GM23338 (cell line): ENCODE data around the gene KAT2A.

Source experiments
- CREB1 ChIP-seq: fragments of 250-450 bp; sonication (Bioruptor Pico); IDR thresholded peaks from 2 replicates; pipeline ENCODE4 v1.5.0; 2020; ENCODE audit warnings: low read depth, mild to moderate bottlenecking, moderate library complexity
- EZH2 ChIP-seq: fragments of 200-600 bp; sonication (generic); IDR thresholded peaks from one replicate; pipeline ENCODE4 v1.8.0; 2017; ENCODE audit warnings: antibody characterized with exemption, mild to moderate bottlenecking, low read depth; ENCODE audit not compliant: unreplicated experiment
- EZH2phosphoT487 ChIP-seq: fragments of 200-600 bp; sonication (generic); IDR thresholded peaks from one replicate; pipeline ENCODE4 v1.8.1; 2018; ENCODE audit warnings: antibody characterized with exemption; ENCODE audit not compliant: unreplicated experiment
- JUNB ChIP-seq: IDR thresholded peaks from one replicate; pipeline ENCODE4 v1.6.1; 2016; ENCODE audit warnings: antibody characterized with exemption; ENCODE audit not compliant: unreplicated experiment
- POLR2AphosphoS5 ChIP-seq: IDR thresholded peaks from 2 replicates; pipeline ENCODE4 v1.6.1; 2016; ENCODE audit warnings: antibody characterized with exemption, low read depth
- ZNF114 ChIP-seq: fragments of 250-450 bp; sonication (Bioruptor Pico); IDR thresholded peaks from 2 replicates; pipeline ENCODE4 v1.5.0; 2020; ENCODE audit warnings: mild to moderate bottlenecking, moderate library complexity
- TF ChIP-seq, protein P1 (sequence below), 2 experiments: fragments of 200-600 bp in 1 of 2; sonication (generic) in 1 of 2; conservative IDR thresholded peaks; 2 replicates each; pipeline versions ENCODE4 v1.5.1 to v1.6.1; 2016 to 2017; ENCODE audit warnings: antibody characterized with exemption in 2 of 2, low read depth in 2 of 2, mild to moderate bottlenecking in 2 of 2, moderate library complexity in 1 of 2
- TF ChIP-seq, protein P2 (sequence below): IDR thresholded peaks from one replicate; pipeline ENCODE4 v1.6.1; 2018; ENCODE audit warnings: antibody characterized with exemption; ENCODE audit not compliant: unreplicated experiment

DNA sequence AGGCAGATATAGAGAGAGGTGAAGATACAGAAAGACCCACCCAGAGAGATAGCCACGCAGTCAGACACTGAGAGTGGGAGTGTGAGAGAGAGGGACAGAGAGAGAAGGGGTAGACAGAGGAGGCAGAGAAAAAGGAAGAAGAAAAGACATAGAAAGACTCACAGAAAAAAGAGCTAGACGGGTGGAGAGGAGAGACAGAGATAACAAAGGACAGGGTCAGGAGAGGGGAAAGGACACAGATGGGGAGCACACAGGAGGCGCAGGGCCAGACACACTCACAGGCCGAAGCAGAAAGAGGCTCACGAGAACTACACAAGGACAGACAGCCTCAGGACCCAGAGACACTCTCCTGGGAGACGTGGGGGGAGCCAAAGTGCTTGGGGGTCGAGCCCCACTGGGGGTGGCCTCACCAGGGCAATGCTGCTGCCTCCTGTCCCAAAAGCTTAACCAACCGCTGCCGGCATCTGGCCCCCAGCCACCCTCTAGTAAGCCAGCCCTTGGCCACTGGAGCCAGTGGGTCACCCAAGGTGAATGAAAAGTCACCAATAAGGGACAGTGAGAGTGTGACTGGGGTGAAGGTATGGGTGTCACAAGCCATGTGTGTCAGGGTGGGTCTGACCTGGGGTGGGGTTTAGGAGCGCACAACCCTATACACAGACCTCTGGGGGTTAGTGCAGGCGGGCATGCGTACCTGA, 26.6 kb downstream of the KAT2A start:
- TF ChIP-seq EZH2, result no peak
- TF ChIP-seq, protein P1, sequence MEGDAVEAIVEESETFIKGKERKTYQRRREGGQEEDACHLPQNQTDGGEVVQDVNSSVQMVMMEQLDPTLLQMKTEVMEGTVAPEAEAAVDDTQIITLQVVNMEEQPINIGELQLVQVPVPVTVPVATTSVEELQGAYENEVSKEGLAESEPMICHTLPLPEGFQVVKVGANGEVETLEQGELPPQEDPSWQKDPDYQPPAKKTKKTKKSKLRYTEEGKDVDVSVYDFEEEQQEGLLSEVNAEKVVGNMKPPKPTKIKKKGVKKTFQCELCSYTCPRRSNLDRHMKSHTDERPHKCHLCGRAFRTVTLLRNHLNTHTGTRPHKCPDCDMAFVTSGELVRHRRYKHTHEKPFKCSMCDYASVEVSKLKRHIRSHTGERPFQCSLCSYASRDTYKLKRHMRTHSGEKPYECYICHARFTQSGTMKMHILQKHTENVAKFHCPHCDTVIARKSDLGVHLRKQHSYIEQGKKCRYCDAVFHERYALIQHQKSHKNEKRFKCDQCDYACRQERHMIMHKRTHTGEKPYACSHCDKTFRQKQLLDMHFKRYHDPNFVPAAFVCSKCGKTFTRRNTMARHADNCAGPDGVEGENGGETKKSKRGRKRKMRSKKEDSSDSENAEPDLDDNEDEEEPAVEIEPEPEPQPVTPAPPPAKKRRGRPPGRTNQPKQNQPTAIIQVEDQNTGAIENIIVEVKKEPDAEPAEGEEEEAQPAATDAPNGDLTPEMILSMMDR (conservative IDR thresholded peaks at IDR 0.05; ENCODE audit: low read depth in 2 of 2), result no peak
- no peak for TF ChIP-seq POLR2AphosphoS5
- no peak for TF ChIP-seq EZH2phosphoT487
- no peak for TF ChIP-seq CREB1 (CRISPR knock-in tag)
- TF ChIP-seq, protein P2, sequence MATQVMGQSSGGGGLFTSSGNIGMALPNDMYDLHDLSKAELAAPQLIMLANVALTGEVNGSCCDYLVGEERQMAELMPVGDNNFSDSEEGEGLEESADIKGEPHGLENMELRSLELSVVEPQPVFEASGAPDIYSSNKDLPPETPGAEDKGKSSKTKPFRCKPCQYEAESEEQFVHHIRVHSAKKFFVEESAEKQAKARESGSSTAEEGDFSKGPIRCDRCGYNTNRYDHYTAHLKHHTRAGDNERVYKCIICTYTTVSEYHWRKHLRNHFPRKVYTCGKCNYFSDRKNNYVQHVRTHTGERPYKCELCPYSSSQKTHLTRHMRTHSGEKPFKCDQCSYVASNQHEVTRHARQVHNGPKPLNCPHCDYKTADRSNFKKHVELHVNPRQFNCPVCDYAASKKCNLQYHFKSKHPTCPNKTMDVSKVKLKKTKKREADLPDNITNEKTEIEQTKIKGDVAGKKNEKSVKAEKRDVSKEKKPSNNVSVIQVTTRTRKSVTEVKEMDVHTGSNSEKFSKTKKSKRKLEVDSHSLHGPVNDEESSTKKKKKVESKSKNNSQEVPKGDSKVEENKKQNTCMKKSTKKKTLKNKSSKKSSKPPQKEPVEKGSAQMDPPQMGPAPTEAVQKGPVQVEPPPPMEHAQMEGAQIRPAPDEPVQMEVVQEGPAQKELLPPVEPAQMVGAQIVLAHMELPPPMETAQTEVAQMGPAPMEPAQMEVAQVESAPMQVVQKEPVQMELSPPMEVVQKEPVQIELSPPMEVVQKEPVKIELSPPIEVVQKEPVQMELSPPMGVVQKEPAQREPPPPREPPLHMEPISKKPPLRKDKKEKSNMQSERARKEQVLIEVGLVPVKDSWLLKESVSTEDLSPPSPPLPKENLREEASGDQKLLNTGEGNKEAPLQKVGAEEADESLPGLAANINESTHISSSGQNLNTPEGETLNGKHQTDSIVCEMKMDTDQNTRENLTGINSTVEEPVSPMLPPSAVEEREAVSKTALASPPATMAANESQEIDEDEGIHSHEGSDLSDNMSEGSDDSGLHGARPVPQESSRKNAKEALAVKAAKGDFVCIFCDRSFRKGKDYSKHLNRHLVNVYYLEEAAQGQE, result no peak
- TF ChIP-seq ZNF114 (CRISPR knock-in tag), result no peak
- TF ChIP-seq JUNB, result no peak
